HepG2 (cell line): ENCODE results near the gene ARIH2. TPM values are rescaled to one million over a fixed set of nuclear protein-coding genes. Genes with fewer than 3 reads are reported as not detected.

Experiments
- ELF4 ChIP-seq: sonication (generic); formaldehyde crosslinking; IDR thresholded peaks from 2 replicates; pipeline ENCODE4 v1.5.0; 2020; ENCODE audit warnings: missing genetic modification reagents, mild to moderate bottlenecking, moderate library complexity, borderline replicate concordance
- ETV6 ChIP-seq: sonication (generic); formaldehyde crosslinking; conservative IDR thresholded peaks from 2 replicates; pipeline ENCODE4 v1.4.0; 2020; ENCODE audit warnings: missing genetic modification reagents
- GZF1 ChIP-seq: sonication (generic); formaldehyde crosslinking; IDR thresholded peaks from 2 replicates; pipeline ENCODE4 v1.5.1; 2020; ENCODE audit warnings: mild to moderate bottlenecking, missing genetic modification reagents
- MXD1 ChIP-seq: sonication (generic); formaldehyde crosslinking; IDR thresholded peaks from 2 replicates; pipeline ENCODE4 v1.4.0; 2020; ENCODE audit warnings: mild to moderate bottlenecking, missing genetic modification reagents
- NCOA1 ChIP-seq: sonication (generic); formaldehyde crosslinking; IDR thresholded peaks from 2 replicates; pipeline ENCODE4 v1.9.0; 2021; ENCODE audit warnings: missing genetic modification reagents
- PCBP1 ChIP-seq: fragments of 200-400 bp; formaldehyde crosslinking; IDR thresholded peaks from 2 replicates; pipeline ENCODE4 v1.6.1; 2017; ENCODE audit warnings: mild to moderate bottlenecking, low read depth, low read length, borderline replicate concordance
- PCBP2 ChIP-seq: fragments of 200-400 bp; formaldehyde crosslinking; optimal IDR thresholded peaks from 2 replicates; pipeline ENCODE3; 2018; ENCODE audit warnings: low read length, low read depth; ENCODE audit not compliant: poor library complexity, severe bottlenecking
- POGZ ChIP-seq: sonication (generic); formaldehyde crosslinking; IDR thresholded peaks from 2 replicates; pipeline ENCODE4 v1.4.0; 2020; ENCODE audit warnings: mild to moderate bottlenecking, missing genetic modification reagents
- STAT5B ChIP-seq: sonication (generic); formaldehyde crosslinking; IDR thresholded peaks from 2 replicates; pipeline ENCODE4 v1.4.0; 2020; ENCODE audit warnings: missing genetic modification reagents
- TFAP4 ChIP-seq: sonication (generic); IDR thresholded peaks from 2 replicates; pipeline ENCODE4 v1.6.1; 2016; ENCODE audit warnings: low read depth, borderline replicate concordance
- ZNF12 ChIP-seq: sonication (generic); formaldehyde crosslinking; IDR thresholded peaks from 2 replicates; pipeline ENCODE4 v1.5.0; 2020; ENCODE audit warnings: missing genetic modification reagents
- ZNF354B ChIP-seq: sonication (generic); formaldehyde crosslinking; IDR thresholded peaks from 2 replicates; pipeline ENCODE4 v1.8.0; 2022; ENCODE audit warnings: mild to moderate bottlenecking, missing genetic modification reagents
- ZNF430 ChIP-seq: sonication (generic); formaldehyde crosslinking; IDR thresholded peaks from 2 replicates; pipeline ENCODE4 v1.9.0; 2021; ENCODE audit warnings: mild to moderate bottlenecking, missing genetic modification reagents
- ZNF678 ChIP-seq: sonication (generic); formaldehyde crosslinking; IDR thresholded peaks from 2 replicates; pipeline ENCODE4 v1.4.0; 2020; ENCODE audit warnings: mild to moderate bottlenecking, missing genetic modification reagents
- ZNF691 ChIP-seq: sonication (generic); formaldehyde crosslinking; IDR thresholded peaks from 2 replicates; pipeline ENCODE4 v1.4.0; 2020; ENCODE audit warnings: missing genetic modification reagents, low read depth, mild to moderate bottlenecking, borderline replicate concordance
- polyA plus RNA-seq, 8 experiments: library from polyadenylated mRNA; depleted of rRNA in 3 of 8; stranded (reverse) in 7 of 8; unstranded in 1 of 8; fragments of >200 nt; fragmentation: Illumina TruSeq in 4 of 8; extraction: Trizol in 4 of 8; gene quantifications; 2 replicates each; pipeline versions ENCODE4 v1.2.1 to v1.2.3, GENCODE V29; 2011 to 2016; ENCODE audit warnings: low read depth in 4 of 8, missing spikeins in 1 of 8, mixed read lengths in 1 of 8; ENCODE audit not compliant: insufficient read depth in 1 of 8
- total RNA-seq, 5 experiments: library from RNA; depleted of rRNA; stranded (reverse); fragments of >200 nt; fragmentation: Illumina TruSeq; extraction: Trizol; gene quantifications; 2 replicates each; pipeline ENCODE4 v1.2.3, GENCODE V29; 2016; ENCODE audit warnings: low read depth in 1 of 5
- TF ChIP-seq, protein P1 (sequence below): sonication (generic); formaldehyde crosslinking; IDR thresholded peaks from 2 replicates; pipeline ENCODE4 v1.8.0; 2022; ENCODE audit warnings: mild to moderate bottlenecking, missing genetic modification reagents, borderline replicate concordance
- TF ChIP-seq, protein P2 (sequence below): sonication (generic); formaldehyde crosslinking; IDR thresholded peaks from 2 replicates; pipeline ENCODE4 v1.4.0; 2020; ENCODE audit warnings: missing genetic modification reagents
- TF ChIP-seq, protein P3 (sequence below): sonication (generic); formaldehyde crosslinking; IDR thresholded peaks from 2 replicates; pipeline ENCODE4 v1.5.1; 2020; ENCODE audit warnings: missing genetic modification reagents, mild to moderate bottlenecking, borderline replicate concordance

Gene ARIH2
- total and polyA plus RNA-seq, 2 of the 13 experiments (the other 11 are each of a cell fraction or from before 2014, with no cell fraction given) = 64.8 to 83.3 TPM

DNA sequence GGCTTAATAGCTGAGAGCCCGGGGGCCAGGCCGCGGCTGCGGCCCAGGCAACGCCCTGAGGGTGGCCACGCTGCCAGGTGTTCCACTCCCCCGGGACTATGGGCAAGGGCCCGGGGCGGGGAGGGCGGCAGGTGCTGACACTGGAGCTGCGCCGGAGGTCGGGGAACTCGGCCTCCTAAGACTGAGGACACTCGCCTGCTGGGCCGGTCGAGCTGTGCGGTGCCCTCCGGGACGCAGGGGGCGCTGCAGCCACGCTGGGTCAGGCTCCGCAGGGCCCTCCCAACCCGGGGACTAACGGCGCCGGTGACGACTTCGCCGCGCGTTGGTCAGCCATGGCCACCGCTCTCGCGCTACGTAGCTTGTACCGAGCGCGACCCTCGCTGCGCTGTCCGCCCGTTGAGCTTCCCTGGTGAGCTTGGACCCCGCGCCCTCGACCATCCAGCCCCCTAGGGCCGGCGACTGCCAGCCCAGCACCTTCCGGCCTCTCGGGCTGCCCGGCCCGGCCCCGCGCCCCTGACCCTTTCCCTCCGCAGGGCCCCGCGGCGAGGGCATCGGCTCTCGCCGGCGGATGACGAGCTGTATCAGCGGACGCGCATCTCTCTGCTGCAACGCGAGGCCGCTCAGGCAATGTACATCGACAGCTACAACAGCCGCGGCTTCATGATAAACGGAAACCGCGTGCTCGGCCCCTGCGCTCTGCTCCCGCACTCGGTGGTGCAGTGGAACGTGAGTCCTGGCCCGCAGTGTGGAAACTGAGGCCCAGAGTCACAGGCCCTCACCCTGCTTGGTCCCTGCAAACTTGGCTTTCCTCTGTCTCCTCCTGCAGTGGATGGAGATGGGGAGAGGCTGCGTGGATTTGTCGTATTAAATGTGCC is 103.4 kb downstream of the ARIH2 start, which contains the start of gene NDUFAF3 (continued):
- TF ChIP-seq, protein P1, sequence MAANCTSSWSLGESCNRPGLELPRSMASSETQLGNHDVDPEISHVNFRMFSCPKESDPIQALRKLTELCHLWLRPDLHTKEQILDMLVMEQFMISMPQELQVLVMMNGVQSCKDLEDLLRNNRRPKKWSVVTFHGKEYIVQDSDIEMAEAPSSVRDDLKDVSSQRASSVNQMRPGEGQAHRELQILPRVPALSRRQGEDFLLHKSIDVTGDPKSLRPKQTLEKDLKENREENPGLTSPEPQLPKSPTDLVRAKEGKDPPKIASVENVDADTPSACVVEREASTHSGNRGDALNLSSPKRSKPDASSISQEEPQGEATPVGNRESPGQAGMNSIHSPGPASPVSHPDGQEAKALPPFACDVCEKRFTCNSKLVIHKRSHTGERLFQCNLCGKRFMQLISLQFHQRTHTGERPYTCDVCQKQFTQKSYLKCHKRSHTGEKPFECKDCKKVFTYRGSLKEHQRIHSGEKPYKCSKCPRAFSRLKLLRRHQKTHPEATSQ (CRISPR knock-in tag) = peak; percentile 81; the same call in 1 of the 2 replicates
- TF ChIP-seq GZF1 (CRISPR knock-in tag) (no peak), STAT5B (CRISPR knock-in tag) (no peak; the same call in 1 of the 2 replicates), ZNF12 (CRISPR knock-in tag) (peak; percentile 15; the same call in 1 of the 2 replicates), TFAP4 (peak; percentile 47; the same call in 1 of the 2 replicates), ZNF354B (CRISPR knock-in tag) (no peak), POGZ (CRISPR knock-in tag) (peak; percentile 88), NCOA1 (CRISPR knock-in tag) (no peak), MXD1 (CRISPR knock-in tag) (0 out of 2 replicates have a peak, but pooled peaks have one; percentile 45), PCBP2 (no peak), ZNF691 (CRISPR knock-in tag) (no peak; the same call in 1 of the 2 replicates), ZNF430 (0 out of 2 replicates have a peak, but pooled peaks have one; percentile 75), ETV6 (CRISPR knock-in tag) (no peak), ZNF678 (CRISPR knock-in tag) (peak; percentile 82; the same call in 1 of the 2 replicates), PCBP1 (no peak), ELF4 (CRISPR knock-in tag) (no peak; the same call in 1 of the 2 replicates)
- TF ChIP-seq, protein P2, sequence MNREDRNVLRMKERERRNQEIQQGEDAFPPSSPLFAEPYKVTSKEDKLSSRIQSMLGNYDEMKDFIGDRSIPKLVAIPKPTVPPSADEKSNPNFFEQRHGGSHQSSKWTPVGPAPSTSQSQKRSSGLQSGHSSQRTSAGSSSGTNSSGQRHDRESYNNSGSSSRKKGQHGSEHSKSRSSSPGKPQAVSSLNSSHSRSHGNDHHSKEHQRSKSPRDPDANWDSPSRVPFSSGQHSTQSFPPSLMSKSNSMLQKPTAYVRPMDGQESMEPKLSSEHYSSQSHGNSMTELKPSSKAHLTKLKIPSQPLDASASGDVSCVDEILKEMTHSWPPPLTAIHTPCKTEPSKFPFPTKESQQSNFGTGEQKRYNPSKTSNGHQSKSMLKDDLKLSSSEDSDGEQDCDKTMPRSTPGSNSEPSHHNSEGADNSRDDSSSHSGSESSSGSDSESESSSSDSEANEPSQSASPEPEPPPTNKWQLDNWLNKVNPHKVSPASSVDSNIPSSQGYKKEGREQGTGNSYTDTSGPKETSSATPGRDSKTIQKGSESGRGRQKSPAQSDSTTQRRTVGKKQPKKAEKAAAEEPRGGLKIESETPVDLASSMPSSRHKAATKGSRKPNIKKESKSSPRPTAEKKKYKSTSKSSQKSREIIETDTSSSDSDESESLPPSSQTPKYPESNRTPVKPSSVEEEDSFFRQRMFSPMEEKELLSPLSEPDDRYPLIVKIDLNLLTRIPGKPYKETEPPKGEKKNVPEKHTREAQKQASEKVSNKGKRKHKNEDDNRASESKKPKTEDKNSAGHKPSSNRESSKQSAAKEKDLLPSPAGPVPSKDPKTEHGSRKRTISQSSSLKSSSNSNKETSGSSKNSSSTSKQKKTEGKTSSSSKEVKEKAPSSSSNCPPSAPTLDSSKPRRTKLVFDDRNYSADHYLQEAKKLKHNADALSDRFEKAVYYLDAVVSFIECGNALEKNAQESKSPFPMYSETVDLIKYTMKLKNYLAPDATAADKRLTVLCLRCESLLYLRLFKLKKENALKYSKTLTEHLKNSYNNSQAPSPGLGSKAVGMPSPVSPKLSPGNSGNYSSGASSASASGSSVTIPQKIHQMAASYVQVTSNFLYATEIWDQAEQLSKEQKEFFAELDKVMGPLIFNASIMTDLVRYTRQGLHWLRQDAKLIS (CRISPR knock-in tag) = 0 out of 2 replicates have a peak, but pooled peaks have one; percentile 79
- TF ChIP-seq, protein P3, sequence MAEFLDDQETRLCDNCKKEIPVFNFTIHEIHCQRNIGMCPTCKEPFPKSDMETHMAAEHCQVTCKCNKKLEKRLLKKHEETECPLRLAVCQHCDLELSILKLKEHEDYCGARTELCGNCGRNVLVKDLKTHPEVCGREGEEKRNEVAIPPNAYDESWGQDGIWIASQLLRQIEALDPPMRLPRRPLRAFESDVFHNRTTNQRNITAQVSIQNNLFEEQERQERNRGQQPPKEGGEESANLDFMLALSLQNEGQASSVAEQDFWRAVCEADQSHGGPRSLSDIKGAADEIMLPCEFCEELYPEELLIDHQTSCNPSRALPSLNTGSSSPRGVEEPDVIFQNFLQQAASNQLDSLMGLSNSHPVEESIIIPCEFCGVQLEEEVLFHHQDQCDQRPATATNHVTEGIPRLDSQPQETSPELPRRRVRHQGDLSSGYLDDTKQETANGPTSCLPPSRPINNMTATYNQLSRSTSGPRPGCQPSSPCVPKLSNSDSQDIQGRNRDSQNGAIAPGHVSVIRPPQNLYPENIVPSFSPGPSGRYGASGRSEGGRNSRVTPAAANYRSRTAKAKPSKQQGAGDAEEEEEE = no peak
